HPDE6-E6E7 (cell line): Measurements from ENCODE around the gene LRMDA.

Experiments
- DNase-seq: peaks from one replicate; pipeline ENCODE4 v3.0.0; 2011; ENCODE audit warnings: missing footprints; ENCODE audit errors: extremely low spot score

The LRMDA gene

GRCh38 chr10:75994357-75995040, 563.1 kb downstream of the LRMDA start:
- DNase-seq: no peak

- no peak for DNase-seq
Measured at GRCh38 chr10:75995041-75995430, 563.6 kb downstream of the LRMDA start.

GRCh38 chr10:75995720-75996119, 564.3 kb downstream of the LRMDA start:
- DNase-seq: no peak

DNA sequence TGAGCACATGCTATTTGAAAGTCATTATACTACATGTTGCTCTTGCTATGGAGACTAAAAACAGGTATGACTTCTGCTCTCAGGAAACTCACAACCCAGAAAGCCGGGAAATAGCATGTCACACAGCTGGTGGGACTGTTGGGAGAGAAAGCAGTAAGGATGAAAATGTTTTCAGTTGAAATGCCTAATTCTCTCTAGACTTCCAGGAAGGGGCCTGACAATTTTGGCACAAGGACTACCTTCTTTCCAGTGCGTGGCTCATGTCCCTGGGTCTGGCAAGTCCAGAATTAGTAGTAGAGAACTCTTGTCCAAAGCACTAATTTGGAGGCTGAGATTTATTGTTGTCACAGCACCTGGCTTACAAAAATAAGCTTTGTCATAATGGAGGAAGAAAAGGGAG, 567.6 kb downstream of the LRMDA start:
- no peak for DNase-seq

DNA sequence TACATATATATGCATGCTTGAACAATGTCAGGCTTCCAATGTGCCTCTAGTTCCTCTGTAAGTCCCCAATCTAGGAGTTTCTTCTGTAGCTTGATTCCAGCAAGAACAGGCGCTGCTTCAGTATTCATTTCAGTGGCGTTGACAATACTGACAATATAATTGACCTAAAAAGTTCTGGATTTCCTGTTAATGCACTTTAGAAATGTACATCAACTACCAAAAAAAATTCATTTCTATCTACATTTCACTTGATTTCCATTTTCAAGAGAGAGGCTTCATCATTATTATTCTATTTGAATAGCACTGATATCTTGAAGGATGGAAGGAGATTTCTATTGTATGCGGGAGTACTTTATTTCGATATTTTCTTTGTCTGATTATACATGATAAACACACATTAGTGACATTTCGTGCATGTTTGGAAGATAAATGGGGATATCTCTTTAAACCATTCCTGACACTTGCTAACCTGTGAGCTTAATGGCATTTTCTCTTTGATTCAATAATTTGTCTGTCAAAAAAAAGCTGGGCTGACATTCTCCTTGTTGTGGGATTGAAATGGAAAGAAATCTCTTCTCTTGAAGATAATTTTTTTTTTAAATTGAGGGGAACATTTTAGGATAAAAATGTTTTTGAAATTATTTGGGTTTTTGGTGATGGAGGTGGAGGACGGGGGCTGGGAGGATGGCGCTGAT, 568.2 kb downstream of the LRMDA start:
- no peak for DNase-seq

- DNase-seq: no peak
Measured at GRCh38 chr10:76000550-76000949, 569.1 kb downstream of the LRMDA start.

- no peak for DNase-seq
Measured at GRCh38 chr10:76001019-76001418, 569.6 kb downstream of the LRMDA start.

- DNase-seq: no peak
Measured at GRCh38 chr10:76001461-76001860, 570.0 kb downstream of the LRMDA start.

GRCh38 chr10:76002262-76002854, 570.9 kb downstream of the LRMDA start:
- DNase-seq: no peak

DNA sequence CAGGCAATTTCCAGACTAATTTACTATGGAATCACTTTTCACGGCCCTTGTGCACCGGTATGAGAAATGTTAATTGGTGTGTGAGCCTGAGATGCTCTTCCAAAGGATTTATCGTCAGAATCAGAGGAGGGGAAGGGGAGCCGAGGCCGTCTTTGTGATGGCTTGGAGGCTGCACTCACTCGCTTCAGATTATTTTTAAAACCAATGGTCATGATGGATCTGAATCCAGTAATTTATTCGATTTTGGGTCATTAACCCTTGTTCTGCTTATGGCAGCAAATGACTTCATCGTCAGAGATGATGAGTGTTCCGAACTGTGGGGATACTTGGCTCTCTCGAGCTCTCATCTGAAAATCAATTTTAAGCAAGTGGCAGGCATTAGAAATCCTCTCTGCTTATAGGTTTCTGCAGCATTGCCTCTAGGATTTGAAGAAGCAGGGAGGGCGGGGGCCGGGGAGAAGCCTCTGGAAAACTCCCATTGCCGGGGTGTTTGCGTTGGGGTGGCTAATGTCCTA, 576.3 kb downstream of the LRMDA start:
- DNase-seq: no peak

DNA sequence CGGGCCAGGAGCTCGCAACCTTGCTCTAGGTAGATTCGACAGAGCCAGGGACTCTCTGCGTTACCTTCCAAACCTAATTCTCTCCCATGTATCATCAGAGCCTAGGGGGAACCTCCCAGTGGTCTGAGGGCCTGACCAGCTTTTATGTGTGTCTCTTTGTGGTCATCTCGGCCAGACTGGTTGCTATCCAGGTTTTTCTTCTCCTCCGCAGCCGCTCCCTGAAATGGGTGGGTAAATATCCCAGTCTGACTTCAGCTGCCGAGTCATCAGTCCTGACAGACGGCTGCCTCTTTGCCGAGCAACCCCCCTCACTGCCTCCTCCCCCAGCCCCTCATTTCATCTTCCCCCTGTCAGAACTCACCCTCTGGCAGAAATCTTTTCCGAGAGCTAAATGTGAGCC, 578.1 kb downstream of the LRMDA start:
- DNase-seq: no peak

GRCh38 chr10:76010703-76011102, 579.3 kb downstream of the LRMDA start:
- no peak for DNase-seq

- no peak for DNase-seq
Measured at GRCh38 chr10:76012716-76013327, 581.4 kb downstream of the LRMDA start.

- DNase-seq: no peak
Measured at GRCh38 chr10:76015245-76015644, 583.8 kb downstream of the LRMDA start.

DNA sequence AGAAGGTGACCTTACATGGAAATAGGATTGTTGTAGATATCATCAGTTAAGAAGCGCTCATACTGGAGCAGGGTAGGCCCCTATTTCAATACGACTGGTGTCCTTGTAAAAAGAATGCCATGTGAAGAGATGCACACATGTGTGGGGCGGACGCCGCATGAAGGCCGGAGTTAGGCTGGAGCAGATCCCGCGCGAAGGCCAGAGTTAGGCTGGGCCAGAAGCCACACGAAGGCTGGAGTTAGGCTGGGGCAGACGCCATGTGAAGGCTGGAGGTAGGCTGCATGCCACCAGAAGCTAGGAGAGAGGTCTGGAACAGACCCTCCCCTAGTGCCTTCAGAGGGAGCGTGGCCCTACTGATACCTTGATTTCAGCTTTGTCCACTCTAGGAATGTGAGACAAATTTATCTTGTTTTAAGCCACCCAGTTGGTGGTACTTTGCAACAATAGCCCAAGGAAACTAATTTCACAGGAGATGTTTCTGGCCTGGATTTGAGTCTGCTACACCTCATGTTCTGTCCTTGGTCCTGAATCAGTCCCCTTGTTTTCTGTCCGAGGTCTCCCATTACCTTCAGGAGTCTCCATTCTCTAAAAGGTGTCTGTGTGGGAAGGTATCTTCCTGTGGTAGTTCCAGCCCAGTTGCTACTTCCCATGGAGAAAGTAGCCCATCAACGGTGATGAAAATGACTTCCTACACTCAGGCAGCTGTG, 585.8 kb downstream of the LRMDA start:
- DNase-seq: no peak

GRCh38 chr10:76017733-76018433, 586.5 kb downstream of the LRMDA start:
- DNase-seq: no peak

DNA sequence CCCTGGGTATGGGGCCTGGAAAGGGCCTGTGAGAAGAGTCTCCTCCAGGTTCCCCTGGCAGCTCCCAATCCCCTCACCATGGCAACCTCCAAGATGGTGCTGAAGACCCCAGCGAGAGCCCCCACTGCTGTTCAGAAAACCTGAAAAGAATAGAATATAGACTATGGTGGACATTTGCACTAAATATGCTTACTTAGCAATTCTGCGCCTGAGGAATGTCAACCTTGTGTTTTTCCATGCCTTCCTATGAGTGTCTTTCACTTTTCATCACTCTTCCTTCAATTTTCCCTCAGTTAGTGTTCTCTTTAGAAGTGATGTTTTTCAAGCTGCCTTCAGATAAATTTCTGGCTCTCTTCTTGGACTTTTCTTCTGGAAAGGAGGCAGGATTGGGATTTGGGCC, 589.2 kb downstream of the LRMDA start:
- no peak for DNase-seq

DNA sequence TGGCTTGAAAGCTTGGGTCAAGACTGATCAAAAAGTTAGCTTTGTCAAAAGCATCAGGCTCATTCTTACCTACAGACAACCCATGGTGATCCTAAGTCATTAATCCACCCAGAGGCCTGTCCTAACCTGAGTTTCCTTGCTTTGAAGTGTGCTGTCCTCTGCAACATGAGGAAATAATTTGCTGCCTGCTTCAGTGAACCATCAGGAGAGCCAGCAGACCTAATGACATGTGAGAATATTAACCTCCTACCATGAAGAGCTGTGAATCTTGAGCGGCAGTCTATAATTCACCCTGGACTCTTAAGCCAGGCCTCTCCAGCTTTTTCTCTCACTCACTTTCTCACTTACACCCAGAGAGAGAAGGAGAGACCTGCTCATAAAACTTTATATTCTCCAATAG, 590.0 kb downstream of the LRMDA start:
- DNase-seq: no peak

DNA sequence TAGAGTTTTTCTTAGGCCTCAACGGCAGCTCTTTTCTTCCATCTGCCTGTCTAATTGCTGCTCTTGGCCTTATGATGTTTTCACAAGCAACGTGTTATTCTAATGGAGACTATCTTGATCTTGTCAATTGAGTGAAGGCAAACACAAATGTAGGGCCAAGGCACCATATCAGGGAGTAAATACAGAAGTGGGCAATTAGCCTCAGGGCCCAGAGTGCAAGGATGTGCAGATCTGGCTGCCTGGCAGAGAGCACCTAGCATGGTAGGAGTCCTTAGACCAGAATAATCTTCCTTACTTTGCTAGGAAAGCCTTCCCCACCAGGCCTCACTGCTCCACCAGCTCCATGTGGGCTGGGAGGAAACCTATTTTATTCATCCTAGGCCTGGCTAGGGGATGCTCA, 590.9 kb downstream of the LRMDA start:
- no peak for DNase-seq

DNA sequence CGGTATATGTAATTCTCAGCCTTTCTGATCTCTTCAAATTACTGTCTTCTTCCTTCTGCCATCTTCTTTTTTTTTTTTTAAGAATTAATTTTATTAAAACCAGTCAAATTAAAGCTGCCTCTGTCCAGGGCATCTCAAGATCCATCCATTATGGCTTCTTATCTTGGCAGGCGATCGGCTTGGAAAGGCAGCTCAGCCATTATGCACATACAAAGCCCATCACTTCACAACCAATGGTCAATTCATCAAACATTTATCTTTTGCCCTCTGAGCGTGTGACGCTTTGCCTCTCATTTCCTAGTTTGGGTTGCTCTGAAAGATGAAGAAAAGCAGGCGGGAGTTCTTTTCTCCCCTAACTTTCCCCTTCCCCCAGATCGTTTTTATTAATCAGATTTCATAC, 591.6 kb downstream of the LRMDA start:
- DNase-seq: no peak

- no peak for DNase-seq
Measured at GRCh38 chr10:76024460-76025123, 593.2 kb downstream of the LRMDA start.
